GM19351 (cell line): ENCODE measurements around the gene DOCK10.

Source experiments
- ATAC-seq: cut with Tn5 transposase; IDR thresholded peaks from one replicate; pipeline ENCODE4 v1.9.1; 2021; ENCODE audit warnings: mild to moderate bottlenecking, moderate library complexity; ENCODE audit not compliant: unreplicated experiment

The DOCK10 gene

GRCh38 chr2:224846686-224847085 is 195.6 kb downstream of the DOCK10 start:
- ATAC-seq: no peak

GRCh38 chr2:224846161-224846560 is 196.1 kb downstream of the DOCK10 start:
- no peak for ATAC-seq

GRCh38 chr2:224843141-224843540 is 199.1 kb downstream of the DOCK10 start:
- no peak for ATAC-seq

- no peak for ATAC-seq
Measured at GRCh38 chr2:224841910-224842309, 200.4 kb downstream of the DOCK10 start.

GRCh38 chr2:224838335-224838734 is 203.9 kb downstream of the DOCK10 start:
- ATAC-seq: no peak

GRCh38 chr2:224837558-224837957 is 204.7 kb downstream of the DOCK10 start:
- no peak for ATAC-seq

GRCh38 chr2:224837066-224837465 is 205.2 kb downstream of the DOCK10 start:
- no peak for ATAC-seq

- no peak for ATAC-seq
Measured at GRCh38 chr2:224836263-224836662, 206.0 kb downstream of the DOCK10 start.

- no peak for ATAC-seq
Measured at GRCh38 chr2:224835405-224835804, 206.9 kb downstream of the DOCK10 start.

GRCh38 chr2:224833986-224834385 is 208.3 kb downstream of the DOCK10 start:
- no peak for ATAC-seq

GRCh38 chr2:224832207-224832606 is 210.1 kb downstream of the DOCK10 start:
- no peak for ATAC-seq

GRCh38 chr2:224831530-224831929 is 210.7 kb downstream of the DOCK10 start:
- ATAC-seq: no peak

GRCh38 chr2:224820283-224820991 is 221.8 kb downstream of the DOCK10 start:
- ATAC-seq: no peak

GRCh38 chr2:224819075-224819474 is 223.2 kb downstream of the DOCK10 start:
- ATAC-seq: no peak

- no peak for ATAC-seq
Measured at GRCh38 chr2:224817676-224818075, 224.6 kb downstream of the DOCK10 start.

- no peak for ATAC-seq
Measured at GRCh38 chr2:224816816-224817215, 225.5 kb downstream of the DOCK10 start.

GRCh38 chr2:224813578-224813977 is 228.7 kb downstream of the DOCK10 start:
- ATAC-seq: no peak

GRCh38 chr2:224807153-224807964 is 234.9 kb downstream of the DOCK10 start:
- no peak for ATAC-seq

- ATAC-seq: no peak
Measured at GRCh38 chr2:224803930-224804329, 238.3 kb downstream of the DOCK10 start.

GRCh38 chr2:224802407-224802806 is 239.9 kb downstream of the DOCK10 start:
- no peak for ATAC-seq

- ATAC-seq: no peak
Measured at GRCh38 chr2:224801360-224801759, 240.9 kb downstream of the DOCK10 start.

GRCh38 chr2:224799691-224800090 is 242.6 kb downstream of the DOCK10 start:
- no peak for ATAC-seq
